Body of pancreas (tissue), 4 donors: Measurements from ENCODE around the gene TKFC. TPM values are rescaled to one million over a fixed set of nuclear protein-coding genes. Genes with fewer than 3 reads are reported as not detected.
A peak's percentile ranks its signal among the peaks of the same experiment; 100 is the strongest.

ENCODE experiments used
- ATAC-seq: fragments of 150-250 bp; one replicate; pipeline ENCODE4 v1.9.1; 2016
- DNase-seq, 4 donors: peaks; one replicate each; pipeline ENCODE4 v3.0.0-alpha.2; 2019
- H3K27ac ChIP-seq, 4 donors: fragments of 200-600 bp; sonication (generic); 1 replicate in 3 of 4; 2 replicates in 1 of 4; pipeline versions ENCODE4 v1.5.1 to v1.6.1; 2016 to 2019; ENCODE audit warnings: mild to moderate bottlenecking in 1 of 4, mixed read lengths in 1 of 4, moderate library complexity in 1 of 4
- H3K27me3 ChIP-seq, 2 donors: fragments of 200-600 bp; sonication (generic); one replicate each; pipeline ENCODE4 v1.6.0; 2016; ENCODE audit warnings: mild to moderate bottlenecking in 1 of 2
- H3K36me3 ChIP-seq, 2 donors: fragments of 200-600 bp; sonication (generic); replicated peaks in 1 of 2; 2 replicates each; pipeline ENCODE4 v1.5.1; 2016; ENCODE audit warnings: low read depth in 2 of 2; ENCODE audit not compliant: insufficient read depth in 1 of 2
- H3K4me1 ChIP-seq: fragments of 200-600 bp; sonication (generic); one replicate; pipeline ENCODE4 v1.6.0; 2016
- H3K4me3 ChIP-seq, 2 donors: fragments of 200-600 bp; sonication (generic); 1 replicate in 1 of 2; 2 replicates in 1 of 2; pipeline ENCODE4 v1.5.1; 2016 to 2019
- H3K9me3 ChIP-seq, 3 donors: fragments of 200-600 bp; sonication (generic); 1 replicate in 2 of 3; 2 replicates in 1 of 3; pipeline ENCODE4 v1.5.1; 2016
- POLR2A ChIP-seq, 3 donors: fragments of 450-650 bp; IDR thresholded peaks; one replicate each; pipeline ENCODE4 v1.6.1; 2016; ENCODE audit warnings: antibody characterized with exemption in 3 of 3, mild to moderate bottlenecking in 2 of 3
- WGBS, 2 donors: methylation state at CpG; one replicate each; pipeline ENCODE4 v1.1.5; 2017; 5-methylcytosine and 5-hydroxymethylcytosine counted together
- intact Hi-C: fragments of 100-400 bp; cut with DNase I; formaldehyde crosslinking; loops from one replicate; pipeline ENCODE4 v1.15.1; 2023
- total RNA-seq, 2 donors: library from RNA; depleted of rRNA; stranded (reverse); fragments of >200 nt; gene quantifications; one replicate each; pipeline ENCODE4 v1.1.0, GENCODE V29; 2016
- TF ChIP-seq, protein P1 (sequence below), 7 experiments: fragments of 450-650 bp in 4 of 7; fragments of 200-600 bp in 3 of 7; sonication (generic) in 3 of 7; IDR thresholded peaks; one replicate each; pipeline ENCODE4 v1.5.1; 2016 to 2019; ENCODE audit warnings: antibody characterized with exemption in 7 of 7

TKFC gene
- total RNA-seq, 2 donors from 2014 or later, result 27.5 to 38.6 TPM

- intact Hi-C loops, result no loop called here
- Histone ChIP-seq H3K4me1 (peaks cover 25% of the 10 kb centered on the region), H3K36me3 (peaks cover 0 to 11% of the 10 kb centered on the region in 2 donors), H3K27me3 (peaks cover 0 to 5% of the 10 kb centered on the region in 2 donors), H3K27ac (no peak overlapping the region), H3K4me3 (no peak overlapping the region), H3K9me3 (no peaks in the 10 kb centered on the region)
- ATAC-seq (no peak), DNase-seq (no peak)
- WGBS, 2 donors, result 58 to 67% methylated on average over 1 of the region's 1 CpG
- TF ChIP-seq, protein P1, sequence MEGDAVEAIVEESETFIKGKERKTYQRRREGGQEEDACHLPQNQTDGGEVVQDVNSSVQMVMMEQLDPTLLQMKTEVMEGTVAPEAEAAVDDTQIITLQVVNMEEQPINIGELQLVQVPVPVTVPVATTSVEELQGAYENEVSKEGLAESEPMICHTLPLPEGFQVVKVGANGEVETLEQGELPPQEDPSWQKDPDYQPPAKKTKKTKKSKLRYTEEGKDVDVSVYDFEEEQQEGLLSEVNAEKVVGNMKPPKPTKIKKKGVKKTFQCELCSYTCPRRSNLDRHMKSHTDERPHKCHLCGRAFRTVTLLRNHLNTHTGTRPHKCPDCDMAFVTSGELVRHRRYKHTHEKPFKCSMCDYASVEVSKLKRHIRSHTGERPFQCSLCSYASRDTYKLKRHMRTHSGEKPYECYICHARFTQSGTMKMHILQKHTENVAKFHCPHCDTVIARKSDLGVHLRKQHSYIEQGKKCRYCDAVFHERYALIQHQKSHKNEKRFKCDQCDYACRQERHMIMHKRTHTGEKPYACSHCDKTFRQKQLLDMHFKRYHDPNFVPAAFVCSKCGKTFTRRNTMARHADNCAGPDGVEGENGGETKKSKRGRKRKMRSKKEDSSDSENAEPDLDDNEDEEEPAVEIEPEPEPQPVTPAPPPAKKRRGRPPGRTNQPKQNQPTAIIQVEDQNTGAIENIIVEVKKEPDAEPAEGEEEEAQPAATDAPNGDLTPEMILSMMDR (IDR thresholded peaks at IDR 0.05), result no peak
- TF ChIP-seq POLR2A (IDR thresholded peaks at IDR 0.05), result no peak
Observed at GRCh38 chr11:61297341-61297740, 35.7 kb upstream of the TKFC start.

- TF ChIP-seq, protein P1 (IDR thresholded peaks at IDR 0.05), result no peak
- TF ChIP-seq POLR2A (IDR thresholded peaks at IDR 0.05), result no peak
- Histone ChIP-seq H3K27ac (no peak overlapping the region), H3K36me3 (peaks cover 0 to 15% of the 10 kb centered on the region in 2 donors), H3K4me3 (no peak overlapping the region), H3K9me3 (no peaks in the 10 kb centered on the region), H3K4me1 (peaks cover 25% of the 10 kb centered on the region), H3K27me3 (peaks cover 0 to 5% of the 10 kb centered on the region in 2 donors)
- intact Hi-C loops, result no loop called here
- WGBS, 2 donors, result 70 to 76% methylated on average over 5 of the region's 5 CpGs
- DNase-seq (peak in 2 of 4 donors; percentile 11 to 45), ATAC-seq (no peak)
Observed at GRCh38 chr11:61297746-61298145, 35.3 kb upstream of the TKFC start.

DNA sequence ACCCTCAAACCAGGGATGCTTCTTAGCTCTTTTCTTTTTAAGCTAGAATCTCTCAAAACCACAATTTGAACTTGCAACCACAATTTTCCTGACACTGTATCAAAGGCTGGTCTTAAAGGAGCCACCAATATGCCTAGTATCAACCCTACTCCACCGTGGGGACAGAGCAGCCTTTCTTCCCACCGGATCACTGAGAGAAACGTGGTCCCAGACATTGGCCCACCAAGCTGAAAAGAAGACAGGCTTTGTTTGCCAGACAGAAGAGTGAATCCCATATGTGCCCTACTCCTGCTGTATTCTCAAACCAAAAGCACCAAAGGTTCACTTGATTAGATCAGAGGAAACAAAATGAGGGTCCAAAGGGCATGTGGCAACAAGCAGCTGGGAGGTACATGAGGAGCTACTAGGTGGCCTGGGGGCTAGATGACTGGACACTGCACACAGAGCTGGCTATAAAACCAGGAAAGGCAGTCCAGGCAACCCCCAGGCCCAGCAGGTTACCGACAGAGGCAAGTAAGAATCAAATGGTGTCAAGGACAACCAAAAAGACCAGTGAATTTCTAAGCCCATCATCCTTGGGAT, 34.3 kb upstream of the TKFC start:
- intact Hi-C loops, result no loop called here
- no peak for ATAC-seq
- peaks cover 0 to 23% of the 10 kb centered on the region in 2 donors for H3K36me3 ChIP-seq

DNA sequence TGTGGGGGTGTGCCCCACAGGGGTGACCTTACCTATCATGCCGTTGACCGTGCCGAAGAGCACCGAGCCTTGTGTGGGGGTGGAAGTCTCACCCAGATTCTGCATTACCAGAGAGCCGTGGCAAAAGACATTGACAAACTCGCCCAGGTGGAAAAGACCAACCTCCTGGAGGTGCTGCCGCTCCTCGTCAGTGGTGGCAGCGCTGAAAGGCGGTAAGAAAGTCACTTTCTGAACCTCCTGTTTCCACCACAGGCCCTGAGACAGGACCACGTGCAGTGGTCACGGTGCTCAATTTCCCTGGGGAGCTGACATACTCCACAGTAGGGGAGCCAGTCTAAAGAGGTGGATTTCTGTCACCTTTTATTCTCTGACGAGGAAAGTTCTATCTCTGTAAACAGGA, 30.5 kb upstream of the TKFC start:
- TF ChIP-seq, protein P1 (IDR thresholded peaks at IDR 0.05), result no peak
- no peak for TF ChIP-seq POLR2A (IDR thresholded peaks at IDR 0.05)

More for the DNA sequence above, 34.3 kb upstream of the TKFC start:
- no peak for TF ChIP-seq POLR2A (IDR thresholded peaks at IDR 0.05)
- TF ChIP-seq, protein P1 (IDR thresholded peaks at IDR 0.05), result no peak
- H3K27me3 ChIP-seq, result peaks cover 0 to 5% of the 10 kb centered on the region in 2 donors
- no peak overlapping the region for H3K4me3 ChIP-seq
- peaks cover 22% of the 10 kb centered on the region for H3K4me1 ChIP-seq
- peak in 1 of 4 donors; percentile 28 for DNase-seq
- no peaks in the 10 kb centered on the region for H3K9me3 ChIP-seq
- WGBS, 2 donors, result 66 to 73% methylated on average over 4 of the region's 4 CpGs
- H3K27ac ChIP-seq, result no peak overlapping the region

DNA sequence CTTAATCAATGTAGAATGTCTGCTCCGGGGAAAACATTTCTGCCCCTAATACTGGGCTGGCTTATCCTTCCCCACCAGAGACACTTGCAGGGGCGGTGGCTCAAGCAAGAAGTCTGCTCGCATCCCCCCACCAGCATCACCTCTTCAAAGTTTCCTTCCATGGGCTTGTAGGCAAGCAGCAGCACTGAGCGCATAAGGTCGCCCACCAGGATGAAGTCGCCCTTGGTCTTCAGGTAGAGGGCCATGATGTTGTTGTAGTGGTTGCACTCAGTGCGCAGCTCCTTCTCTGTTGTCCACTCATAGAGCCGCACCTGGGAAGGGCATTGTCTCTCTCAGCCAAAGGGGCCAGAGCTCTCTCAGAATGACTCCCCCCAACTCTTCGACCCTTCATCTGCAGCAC, 29.3 kb upstream of the TKFC start:
- TF ChIP-seq, protein P1 (IDR thresholded peaks at IDR 0.05), result no peak
- TF ChIP-seq POLR2A (IDR thresholded peaks at IDR 0.05), result no peak
- Histone ChIP-seq H3K4me3 (no peak overlapping the region), H3K36me3 (peaks cover 6 to 51% of the 10 kb centered on the region in 2 donors), H3K27me3 (no peaks in the 10 kb centered on the region), H3K27ac (no peak overlapping the region), H3K4me1 (no peaks in the 10 kb centered on the region), H3K9me3 (no peaks in the 10 kb centered on the region)
- DNase-seq, result no peak
- 92 to 99% methylated on average over 9 of the region's 9 CpGs for WGBS, 2 donors
- intact Hi-C loops, result no loop called here
- ATAC-seq, result no peak

More for the DNA sequence above, 30.5 kb upstream of the TKFC start:
- H3K4me3 ChIP-seq, result no peak overlapping the region
- H3K4me1 ChIP-seq, result no peaks in the 10 kb centered on the region
- H3K27ac ChIP-seq, result no peak overlapping the region
- no peaks in the 10 kb centered on the region for H3K9me3 ChIP-seq
- ATAC-seq, result no peak
- H3K27me3 ChIP-seq, result no peaks in the 10 kb centered on the region
- H3K36me3 ChIP-seq, result peaks cover 6 to 40% of the 10 kb centered on the region in 2 donors
- WGBS, 2 donors, result 89 to 92% methylated on average over 8 to 13 of the region's 13 CpGs
- DNase-seq, result no peak
- intact Hi-C loops, result no loop called here
